ENCODE results near the gene RNASEL.

Gene RNASEL

DNA sequence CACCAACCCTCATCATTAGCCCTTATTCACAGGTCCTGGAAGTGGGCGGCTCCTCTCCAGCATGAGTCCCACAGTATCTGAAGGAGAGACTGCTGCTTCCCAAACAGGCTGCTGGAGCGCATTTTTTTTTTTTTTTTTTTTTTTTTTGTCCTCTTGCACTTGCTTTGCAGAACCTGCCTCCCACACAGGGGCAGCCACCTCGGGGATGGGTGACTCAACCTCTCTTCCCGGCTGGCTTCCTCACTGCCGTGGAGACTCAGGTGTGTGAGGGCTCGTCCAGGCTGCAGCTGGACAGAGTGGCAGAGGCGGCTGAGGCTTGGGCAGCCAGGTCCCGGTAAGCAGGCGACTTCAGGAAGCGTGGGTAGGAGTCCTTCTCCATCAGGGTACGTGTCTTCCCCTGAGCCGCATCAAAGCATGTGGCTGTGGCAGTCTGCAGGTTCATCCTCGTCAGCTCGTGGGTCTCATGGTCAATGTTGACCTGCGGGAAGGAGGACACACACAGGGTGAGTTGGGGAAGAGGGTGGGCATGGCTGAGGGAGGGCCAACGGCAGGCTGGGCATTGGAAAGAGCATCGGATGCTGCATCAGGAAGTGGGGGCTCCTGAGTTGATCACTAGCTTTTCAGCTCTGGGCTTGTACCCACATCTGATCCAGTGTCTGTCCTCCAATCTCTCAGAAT lies 11.1 kb upstream of the RNASEL start:
- no peak for DNase-seq

DNA sequence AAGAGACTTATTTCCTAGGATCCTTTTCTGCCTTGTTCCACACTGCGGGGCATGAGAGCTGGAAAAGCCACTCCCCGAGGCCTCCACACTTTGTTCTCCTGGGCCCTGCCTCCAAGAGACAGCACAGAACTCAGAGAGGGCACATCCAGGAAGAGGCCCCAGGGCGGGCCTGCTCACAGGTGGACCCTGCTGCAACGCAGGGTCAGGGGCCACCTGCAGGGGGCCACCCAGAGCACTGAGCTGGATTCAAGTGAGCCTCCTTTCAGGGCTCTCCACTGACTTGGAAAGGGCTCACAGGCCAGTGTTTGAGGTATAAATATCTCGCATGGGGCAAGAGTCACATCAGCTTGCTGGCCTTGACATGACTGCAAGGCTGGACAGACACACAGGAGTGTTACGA lies 10.3 kb upstream of the RNASEL start:
- no peak for DNase-seq

DNA sequence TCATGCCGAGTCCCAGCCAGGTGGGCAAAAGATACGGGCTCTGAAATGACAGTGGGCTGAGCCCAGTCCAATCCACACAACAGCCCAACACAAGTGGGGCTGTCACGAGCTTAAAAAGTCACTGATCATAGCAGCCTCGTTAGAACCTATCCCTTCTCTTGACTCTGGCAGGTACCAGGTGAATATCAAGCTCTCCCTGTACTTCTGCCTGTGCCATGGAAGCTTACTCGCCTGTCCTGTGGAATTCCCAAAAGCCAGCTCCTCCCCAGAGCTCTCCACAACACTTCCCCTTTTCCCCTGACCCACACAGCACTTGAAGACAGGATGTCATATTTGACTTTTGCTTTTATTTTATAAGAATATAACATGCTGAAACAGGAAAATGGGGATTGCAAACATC lies 9.2 kb upstream of the RNASEL start:
- DNase-seq = no peak

DNA sequence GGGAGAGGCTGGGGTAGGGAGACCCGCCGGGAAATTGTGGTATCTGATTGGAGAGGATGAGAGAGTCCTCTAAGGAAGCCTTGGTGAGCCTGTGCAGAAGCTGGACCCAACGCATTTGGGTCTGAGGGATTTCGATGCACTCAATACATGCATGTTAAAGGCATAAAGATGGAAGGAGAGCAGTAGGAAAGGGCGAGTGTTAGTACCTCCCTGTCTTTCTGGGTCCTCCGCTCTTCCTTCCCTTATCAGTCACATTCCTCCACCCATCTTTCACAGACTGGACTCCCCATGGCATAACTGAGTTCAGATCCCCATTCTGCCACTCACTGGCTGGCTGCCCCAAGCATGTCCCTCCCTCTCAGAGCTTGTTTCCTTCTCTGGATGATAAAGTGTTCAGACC lies 7.9 kb upstream of the RNASEL start:
- no peak for DNase-seq

DNA sequence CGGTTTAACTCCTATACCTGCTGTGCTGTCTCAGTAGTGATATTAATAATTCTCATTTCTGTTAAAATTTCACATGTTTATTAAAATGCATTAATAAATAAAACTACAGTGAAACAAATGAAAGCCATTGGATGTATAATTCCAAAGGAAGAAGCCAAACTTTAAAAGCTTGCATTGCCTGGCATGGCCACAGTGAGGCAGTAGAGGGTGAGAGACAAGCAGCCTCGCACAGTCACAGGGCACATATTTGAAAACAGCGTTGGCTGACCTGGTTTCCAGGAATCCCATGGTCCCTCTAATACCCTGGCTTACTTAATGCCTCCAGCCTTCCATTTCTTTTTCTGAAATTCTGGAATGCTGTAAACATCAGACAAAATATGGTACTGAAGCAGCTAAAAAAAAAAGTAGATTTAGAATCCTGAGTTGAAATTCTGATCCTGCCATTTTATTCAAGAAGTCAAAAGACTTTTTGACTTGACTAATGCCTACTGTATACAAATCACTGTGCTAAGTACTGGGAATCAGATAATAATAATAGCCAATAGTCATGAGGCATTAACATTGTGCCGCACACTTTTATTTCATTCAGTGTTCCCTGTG lies 6.7 kb upstream of the RNASEL start:
- DNase-seq = peak; percentile 57 to 64

DNA sequence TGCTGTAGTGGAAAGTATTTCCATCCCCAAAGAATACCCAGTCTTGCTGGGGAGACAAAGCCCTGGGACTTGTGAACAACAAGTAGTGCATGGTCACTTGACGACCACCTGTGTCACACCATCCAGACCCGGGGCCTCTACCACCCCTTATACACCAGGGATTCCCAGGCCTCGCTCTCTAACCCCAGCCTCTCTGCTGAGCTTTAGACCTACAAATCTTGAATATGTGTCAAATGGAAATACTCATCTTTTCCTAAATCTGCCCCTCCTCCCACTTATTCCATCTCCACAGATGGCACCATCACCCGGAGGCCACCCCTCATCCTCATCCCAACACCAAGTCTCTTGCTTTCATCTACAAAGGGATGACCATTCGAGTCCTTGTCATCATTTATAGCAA lies 875 bp upstream of the RNASEL start:
- DNase-seq = no peak

DNA sequence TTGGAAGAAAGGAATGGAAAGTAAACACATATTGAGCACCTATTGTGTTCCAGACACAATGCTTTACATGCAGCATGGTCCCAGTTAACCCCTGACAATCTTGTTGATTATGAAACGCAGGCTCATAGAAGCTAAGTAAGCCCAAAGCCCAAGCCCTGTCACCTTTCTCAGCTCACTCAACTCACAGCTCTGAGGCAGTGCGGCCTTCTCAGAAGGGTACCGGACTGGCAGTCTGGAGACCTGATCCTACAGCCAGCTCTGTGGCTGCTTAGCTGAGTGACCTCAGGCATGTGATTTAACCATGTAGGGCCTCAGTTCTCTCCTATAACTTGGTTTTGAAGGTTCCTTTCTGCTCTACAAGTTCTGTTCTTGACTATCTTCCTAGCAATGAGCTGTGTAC lies 464 bp upstream of the RNASEL start:
- no peak for DNase-seq

DNA sequence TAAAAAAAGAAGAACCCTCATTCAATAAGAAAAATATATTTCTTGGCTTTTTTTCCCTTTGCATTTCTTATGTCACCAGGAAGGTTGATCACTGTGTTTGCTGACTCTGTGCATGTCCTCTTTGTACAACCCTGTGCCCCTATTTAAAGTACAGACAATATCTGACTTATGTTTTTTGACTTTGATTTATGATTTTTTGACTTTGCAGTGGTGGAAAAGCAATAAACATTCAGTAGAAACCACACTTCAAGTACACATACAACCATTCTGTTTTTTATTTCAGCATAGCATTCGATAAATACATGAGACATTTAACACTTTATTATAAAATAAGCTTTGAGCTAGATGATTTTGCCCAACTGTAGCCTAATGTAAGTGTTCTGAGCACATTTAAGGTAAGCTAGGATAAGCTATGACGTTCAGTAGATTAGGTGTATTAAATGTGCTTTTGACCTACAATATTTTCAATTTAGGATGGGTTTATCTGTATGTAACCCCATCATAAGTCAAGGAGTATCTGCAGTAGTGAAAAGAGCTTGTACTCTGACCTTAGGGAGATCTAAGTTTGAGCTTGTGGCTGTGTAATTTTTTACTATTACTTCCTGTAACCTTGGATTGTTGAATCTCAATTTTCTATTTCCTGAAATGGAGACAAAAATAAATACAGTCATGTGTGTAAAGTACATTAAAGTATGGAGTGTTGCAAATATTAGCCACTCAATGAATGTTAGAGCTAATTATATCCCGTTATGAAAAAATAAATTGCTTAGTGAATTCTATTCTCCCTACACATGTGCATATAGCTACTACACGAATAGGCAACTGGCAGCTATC lies 1.2 kb downstream of the RNASEL start:
- peak in 1 of 2 donors; percentile 27 for DNase-seq

DNA sequence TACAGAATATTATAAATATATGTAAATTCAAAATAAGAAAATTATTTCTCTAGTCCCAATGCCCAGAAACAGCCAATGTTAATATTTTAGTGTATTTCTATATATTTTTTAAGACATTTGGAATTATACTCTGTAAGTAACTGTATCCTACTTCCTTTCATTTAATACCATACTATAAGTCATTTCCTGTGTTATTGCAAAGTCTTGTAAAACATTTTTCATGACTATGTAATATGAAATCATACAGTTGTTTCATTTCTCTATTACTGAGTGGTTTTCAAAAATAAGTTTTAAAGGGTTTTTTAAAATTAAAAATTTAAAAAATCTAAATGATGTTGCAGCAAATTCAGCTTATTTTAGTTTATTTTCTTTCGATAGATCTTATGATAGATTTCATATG lies 2.0 kb downstream of the RNASEL start:
- no peak for DNase-seq

DNA sequence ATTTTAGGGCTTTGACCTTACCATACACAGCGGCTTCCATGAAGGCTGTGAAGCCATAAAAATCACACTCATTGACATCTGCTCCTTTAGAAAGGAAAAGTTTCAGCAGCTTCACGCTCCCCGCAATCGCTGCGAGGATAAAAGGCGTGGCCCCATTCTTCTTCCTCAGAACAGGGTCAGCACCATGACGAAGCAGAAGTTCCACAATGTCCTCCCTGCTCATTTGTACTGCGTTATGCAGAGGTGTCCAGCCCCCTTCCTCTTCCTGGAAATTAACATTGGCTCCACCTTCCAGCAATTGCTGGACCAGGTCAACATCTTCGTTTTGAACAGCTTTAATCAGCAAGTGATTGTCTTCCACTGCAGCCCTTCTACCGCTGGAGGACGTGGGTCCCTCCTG lies 2.7 kb downstream of the RNASEL start:
- no peak for DNase-seq

DNA sequence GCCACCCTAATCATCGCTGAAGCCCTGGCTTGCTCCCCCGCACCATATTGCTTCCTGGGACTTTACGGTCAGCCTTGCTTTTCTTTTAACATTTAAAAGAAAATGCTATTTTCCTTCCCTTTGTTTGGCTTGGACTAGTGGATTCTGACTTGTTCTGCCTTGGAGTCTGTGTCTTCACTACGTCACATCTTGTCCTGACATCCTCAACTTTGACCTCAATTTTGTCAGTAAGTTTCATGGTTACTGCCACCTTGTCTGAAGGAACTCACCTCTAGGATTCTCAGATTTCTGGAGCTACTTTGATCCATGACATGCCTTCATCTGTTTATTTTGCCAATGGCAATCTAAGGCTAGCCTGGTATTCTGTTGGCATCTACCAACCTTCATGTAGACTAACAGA lies 4.3 kb downstream of the RNASEL start:
- no peak for DNase-seq

DNA sequence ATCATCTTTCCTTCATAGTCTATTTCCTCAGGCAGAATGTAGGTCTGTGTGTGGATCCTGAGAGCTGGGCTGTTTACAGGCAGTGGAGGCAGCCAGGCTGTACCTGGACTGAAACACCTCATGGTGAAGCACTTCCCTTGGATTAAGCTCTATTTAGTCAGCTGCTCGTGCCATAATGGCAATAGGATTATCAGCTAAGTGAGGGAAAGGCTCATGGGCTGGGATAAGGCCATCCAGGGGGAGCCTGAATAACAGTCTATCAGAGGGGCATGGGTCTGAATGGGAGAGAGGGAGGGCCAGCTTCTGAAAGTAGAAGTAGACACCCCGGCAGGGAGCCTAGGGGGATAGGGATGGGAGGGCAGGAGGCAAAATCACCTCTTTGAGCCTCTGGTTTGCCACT lies 8.3 kb downstream of the RNASEL start:
- DNase-seq = no peak

DNA sequence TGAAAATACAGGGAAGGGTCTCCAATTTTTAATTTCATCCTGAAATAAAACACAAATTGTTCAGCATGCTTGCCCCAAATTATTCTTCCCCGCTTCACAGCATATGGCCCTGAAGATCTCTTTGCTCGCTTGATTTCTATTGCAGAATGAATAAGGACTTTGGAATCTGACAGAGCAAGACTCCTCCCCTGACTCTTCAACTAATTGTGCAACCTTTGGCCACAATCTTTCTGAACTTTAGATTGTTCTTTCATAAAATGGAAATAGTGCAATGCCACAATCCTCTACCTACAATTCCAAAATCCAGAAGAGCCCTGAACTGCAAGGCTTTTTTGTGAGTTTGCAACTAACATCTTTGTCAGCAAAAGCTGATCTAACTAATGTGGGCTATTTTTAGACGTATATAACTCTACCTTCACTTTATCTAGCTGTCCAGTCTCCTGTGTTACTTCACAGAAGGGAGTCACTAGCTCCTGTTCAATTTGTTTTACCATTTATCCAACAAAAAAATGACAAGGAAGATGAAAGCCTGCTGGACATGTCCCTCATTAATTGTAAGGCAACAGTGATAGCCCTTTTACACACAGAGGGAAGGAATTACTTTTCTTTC lies 13.4 kb downstream of the RNASEL start:
- DNase-seq = no peak

DNA sequence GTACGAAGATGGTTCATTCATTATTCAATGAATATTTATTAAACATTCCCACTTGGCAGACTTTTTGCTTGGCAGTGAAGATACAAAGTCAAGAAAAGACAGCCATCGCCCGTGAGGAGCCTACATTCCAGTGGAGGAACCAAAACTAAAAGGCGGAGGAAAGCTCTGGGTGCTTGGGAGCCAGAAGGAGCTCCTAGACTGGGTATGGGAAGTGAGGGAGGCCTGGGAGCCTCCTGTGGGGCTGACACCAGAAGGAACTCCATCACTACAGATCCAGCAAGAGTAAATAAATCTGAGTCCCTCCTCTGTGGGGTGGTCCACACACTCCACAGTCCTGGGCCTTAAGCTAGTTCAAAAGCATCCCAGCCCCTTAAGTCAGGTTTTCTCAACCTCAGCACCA lies 14.9 kb downstream of the RNASEL start:
- DNase-seq = no peak

DNA sequence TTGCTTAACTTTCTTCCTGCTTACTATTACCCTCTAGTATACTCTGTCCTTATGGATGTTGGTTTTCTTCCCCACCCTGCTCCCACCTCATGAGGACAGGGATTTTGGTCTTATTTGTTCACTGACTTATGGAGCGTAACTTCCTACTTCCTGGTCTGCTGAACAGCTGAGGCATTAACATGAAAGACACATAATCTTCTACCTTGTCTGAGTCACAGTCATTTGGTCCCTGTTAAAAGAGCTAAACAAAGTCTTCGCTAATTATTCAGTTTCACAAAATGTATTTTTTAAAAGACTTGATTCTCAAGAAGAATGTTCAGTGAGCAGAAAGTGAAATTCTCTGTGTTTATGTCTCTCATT lies 18.5 kb downstream of the RNASEL start:
- DNase-seq = no peak

DNA sequence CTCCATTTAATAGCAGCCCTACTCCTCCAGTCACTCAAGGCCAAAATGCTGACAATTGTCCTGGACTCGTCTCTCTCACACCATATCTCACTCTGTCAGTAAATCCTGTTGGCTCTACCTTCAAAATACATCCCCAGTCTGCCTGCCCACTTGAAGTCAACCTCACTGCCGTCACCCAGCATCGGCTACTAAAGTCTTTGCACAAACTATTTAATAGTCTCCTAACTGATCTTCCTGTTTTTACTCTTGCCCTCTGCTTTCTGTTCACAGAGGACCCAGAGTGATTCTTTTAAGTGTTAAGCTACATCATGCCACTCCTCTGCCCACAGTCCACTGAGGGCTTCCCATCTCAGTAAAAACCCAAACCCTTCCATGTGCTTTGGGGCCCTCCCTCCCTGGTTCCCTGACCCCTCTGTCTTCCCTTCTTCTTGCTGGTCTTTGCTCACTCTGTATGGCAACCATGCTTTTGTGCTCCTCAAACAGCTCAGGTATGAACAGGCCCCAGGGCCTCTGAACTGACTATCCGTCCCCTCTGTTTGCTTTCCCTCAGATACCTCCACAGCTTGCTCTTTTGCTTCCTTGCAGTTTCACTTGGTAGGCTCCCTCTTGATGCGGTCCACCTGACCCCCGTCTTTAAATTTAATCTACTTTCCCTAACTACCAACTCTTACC lies 19.0 kb downstream of the RNASEL start:
- no peak for DNase-seq

DNA sequence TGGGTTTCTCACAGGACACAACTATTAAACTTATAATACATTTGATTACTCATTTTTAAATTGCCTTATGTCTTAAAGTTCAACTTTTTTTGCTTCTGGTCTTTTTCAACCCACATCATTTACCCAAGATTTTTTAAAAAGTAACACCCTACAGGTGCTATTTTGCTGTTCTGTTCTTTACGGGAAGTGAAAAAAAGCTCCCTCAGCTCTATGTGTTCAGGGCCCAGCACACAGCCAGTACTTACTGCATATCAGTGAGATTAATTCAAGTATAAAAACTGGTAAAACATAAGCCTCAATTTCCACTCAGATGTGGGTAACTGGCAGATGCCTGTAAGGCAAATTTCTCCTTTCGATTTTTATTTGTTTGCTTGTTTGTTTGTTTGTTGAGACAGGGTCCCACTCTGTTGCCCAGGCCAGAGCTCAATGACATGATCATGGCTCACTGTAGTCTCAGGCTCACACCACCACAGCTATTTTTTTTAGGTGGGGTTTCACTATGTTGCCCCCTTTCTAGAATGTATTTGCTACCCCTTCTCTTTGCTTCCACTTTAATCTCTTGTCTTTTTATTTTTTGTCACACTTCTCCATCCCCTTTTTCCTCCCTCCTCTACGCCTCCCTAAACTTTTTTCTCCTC lies 20.3 kb downstream of the RNASEL start:
- no peak for DNase-seq

DNA sequence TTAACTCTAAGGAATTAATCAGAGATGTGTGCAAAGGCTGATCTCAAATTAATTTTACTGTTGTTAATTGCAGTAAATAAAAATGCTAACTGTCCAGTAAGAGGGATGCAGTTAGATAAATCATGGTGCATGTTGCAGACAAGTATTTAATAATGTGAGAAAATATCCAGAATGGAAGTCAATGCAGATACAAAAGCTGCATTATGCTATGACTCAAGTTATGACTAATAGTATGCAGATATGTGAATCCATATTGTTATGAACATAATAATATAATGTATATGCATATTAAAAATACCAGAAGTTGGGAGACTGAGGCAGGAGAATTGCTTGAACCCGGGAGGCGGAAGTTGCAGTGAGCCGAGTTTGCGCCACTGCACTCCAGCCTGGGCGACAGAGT lies 21.4 kb downstream of the RNASEL start:
- no peak for DNase-seq

DNA sequence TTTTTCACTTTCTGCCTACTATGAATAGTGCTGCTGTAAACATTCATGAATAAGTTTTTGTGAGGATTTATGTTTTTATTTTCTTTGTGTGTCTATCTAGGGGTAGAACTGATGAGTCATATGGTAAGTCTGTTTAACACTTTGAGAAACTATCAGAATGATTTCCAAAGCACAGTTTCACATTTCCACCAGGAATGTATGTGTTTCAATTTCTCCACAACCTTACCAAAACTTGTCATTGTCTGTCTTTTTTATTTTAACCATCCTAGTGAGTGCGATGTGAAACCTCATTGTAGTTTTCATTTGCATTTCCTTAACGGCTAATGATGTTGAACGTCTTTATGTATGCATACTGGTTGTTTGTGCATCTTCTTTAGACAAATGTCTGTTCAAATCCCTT lies 23.5 kb downstream of the RNASEL start:
- no peak for DNase-seq

DNA sequence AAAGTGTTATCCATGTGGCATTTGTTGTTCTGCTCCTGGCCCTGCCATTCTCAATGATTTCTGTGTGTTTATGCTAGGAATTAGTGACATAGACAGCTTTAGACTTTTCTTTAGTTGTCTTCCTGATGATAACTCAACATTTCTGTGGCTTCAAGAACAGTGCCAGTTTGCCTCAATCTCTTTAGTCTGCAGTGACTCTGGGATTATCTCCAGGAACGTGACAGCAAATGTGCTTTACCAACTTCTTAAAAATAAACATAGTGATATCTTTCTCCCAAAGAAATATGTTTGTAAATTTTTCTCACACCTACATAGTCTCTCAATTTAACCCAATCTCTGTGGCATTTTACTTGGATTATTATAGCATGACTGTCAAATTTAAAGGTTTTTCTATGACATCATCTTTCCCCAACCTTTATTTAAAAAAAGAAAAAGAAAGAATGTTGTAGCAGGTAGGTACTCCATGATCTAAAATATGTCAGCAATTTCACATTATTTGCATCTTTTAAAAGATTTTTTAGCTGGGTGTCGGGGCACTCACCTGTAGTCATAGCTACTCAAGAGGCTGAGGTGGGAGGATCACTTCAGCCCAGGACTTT lies 24.6 kb downstream of the RNASEL start:
- no peak for DNase-seq

DNA sequence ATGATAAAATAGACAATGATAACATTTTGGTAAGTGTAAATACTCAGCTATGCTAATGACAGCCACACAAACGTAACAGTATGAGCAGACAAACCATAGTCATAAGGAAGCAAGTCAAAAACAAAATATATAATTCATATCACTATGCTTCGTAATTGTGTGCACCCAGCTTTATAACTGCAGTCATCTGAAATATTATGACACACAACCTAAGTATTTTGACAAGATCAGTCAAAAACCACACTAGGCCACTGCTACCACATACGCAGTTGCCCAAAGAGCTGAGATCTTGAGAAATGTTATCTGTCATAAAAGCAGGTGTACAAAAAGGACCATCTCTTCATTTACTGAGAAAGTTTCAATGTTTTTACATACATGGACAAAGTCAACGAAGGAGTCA lies 26.0 kb downstream of the RNASEL start:
- no peak for DNase-seq

DNA sequence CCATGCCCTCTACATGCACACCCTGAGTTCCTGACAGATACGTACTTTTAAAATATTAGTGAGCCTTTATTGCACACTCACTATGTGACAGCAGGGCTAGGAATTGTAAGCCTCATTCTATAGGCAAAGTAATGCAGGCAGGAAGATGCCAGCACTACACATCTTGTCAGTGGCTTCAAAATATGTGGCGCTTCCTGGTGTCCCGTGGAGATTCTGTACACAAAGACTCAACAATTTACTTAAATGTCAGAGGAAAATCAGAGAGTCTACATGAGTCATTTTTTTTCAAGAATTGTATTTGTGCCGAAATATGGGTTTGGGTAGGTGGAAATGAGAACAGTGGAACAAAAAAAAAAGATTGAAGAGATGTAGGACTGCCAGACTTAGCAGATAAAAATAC lies 27.6 kb downstream of the RNASEL start:
- DNase-seq = no peak
